ENCODE results near the gene ILKAP.

GRCh38 chr2:238235856-238236255, 32.4 kb upstream of the ILKAP start:
- TF ChIP-seq POLR2A (IDR thresholded peaks at IDR 0.05; ENCODE audit: low read depth, low read length) = no peak
- TF ChIP-seq POLR2AphosphoS5 (IDR thresholded peaks at IDR 0.05; ENCODE audit: low read depth, low read length) = no peak
- no peak for TF ChIP-seq TAF1 (IDR thresholded peaks at IDR 0.05; ENCODE audit: borderline replicate concordance, low read depth, low read length)

All from GM12892 (cell line).